Measurements from ENCODE around the gene WNT3. TPM values are rescaled to one million over a fixed set of nuclear protein-coding genes. Genes with fewer than 3 reads are reported as not detected.
A peak's percentile ranks its signal among the peaks of the same experiment; 100 is the strongest.

WNT3 gene
- total and polyA plus RNA-seq, 7 experiments from 2014 or later = 0.07 to 0.24 TPM; not detected in 5

DNA sequence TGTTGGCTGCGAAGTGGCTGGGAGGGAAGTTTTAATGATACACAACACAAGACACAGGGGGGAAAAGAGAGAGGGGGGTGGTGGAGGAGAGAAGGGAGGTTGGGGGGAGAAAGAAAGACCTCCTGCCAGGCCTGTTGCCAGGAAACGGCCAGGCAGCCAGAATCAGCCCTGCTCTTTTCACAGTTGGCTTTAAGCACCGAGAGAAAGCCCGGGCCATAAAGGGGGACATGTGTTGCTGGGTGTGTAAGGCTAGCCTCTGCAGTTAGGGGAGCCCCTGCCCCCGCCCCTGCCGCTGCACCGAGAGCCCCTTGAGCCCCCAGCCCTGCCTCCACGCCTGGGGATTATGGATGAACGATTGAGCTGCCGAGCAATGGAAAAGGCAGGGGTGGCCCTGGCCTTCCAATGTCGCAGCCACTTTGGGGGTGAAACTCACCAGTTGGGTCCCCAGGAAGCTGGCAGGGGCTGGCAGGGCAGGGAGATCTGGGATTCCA, 13.9 kb upstream of the WNT3 start:
- Mint-ChIP-seq H3K9me3 (peaks cover 0 to 2% (median 0%) of the 10 kb centered on the region in 11 donors), H3K27ac (no peak overlapping the region), H3K4me3 (no peak overlapping the region), H3K4me1 (peaks cover 0 to 5% (median 0%) of the 10 kb centered on the region in 7 donors), H3K36me3 (no peaks in the 10 kb centered on the region), H3K27me3 (peaks cover 4 to 16% (median 11%) of the 10 kb centered on the region in 5 donors)
- intact Hi-C loops (cut with micrococcal nuclease) = loop anchor here in 1 of 2 donors (10.0 kb wide), 1 partner anchor 1248 kb away; no protein-coding TSS in a partner anchor
- ATAC-seq (no peak), DNase-seq (no peak)
- Histone ChIP-seq H3K4me3 (ENCODE audit: low read length) (no peak overlapping the region), H3K27ac (ENCODE audit: low read depth, low read length) (no peak overlapping the region), H3K27me3 (ENCODE audit: control insufficient read depth in 2 of 2, insufficient read depth in 2 of 2, low read length in 2 of 2) (no peaks in the 10 kb centered on the region), H3K4me1 (ENCODE audit: control insufficient read depth in 2 of 2, insufficient read depth in 2 of 2, low read length in 2 of 2) (no peaks in the 10 kb centered on the region), H3K9me3 (ENCODE audit: control insufficient read depth in 2 of 3, low read length in 3 of 3) (no peaks in the 10 kb centered on the region), H3K36me3 (ENCODE audit: control insufficient read depth in 2 of 3, insufficient read depth in 3 of 3, low read length in 3 of 3) (no peaks in the 10 kb centered on the region)
- CTCF ChIA-PET = interaction anchor here (1.0 kb wide), 1 partner anchor 9 kb away, joined by 3 read pairs; no protein-coding TSS in a partner anchor
- POLR2A ChIA-PET = no interaction called here

DNA sequence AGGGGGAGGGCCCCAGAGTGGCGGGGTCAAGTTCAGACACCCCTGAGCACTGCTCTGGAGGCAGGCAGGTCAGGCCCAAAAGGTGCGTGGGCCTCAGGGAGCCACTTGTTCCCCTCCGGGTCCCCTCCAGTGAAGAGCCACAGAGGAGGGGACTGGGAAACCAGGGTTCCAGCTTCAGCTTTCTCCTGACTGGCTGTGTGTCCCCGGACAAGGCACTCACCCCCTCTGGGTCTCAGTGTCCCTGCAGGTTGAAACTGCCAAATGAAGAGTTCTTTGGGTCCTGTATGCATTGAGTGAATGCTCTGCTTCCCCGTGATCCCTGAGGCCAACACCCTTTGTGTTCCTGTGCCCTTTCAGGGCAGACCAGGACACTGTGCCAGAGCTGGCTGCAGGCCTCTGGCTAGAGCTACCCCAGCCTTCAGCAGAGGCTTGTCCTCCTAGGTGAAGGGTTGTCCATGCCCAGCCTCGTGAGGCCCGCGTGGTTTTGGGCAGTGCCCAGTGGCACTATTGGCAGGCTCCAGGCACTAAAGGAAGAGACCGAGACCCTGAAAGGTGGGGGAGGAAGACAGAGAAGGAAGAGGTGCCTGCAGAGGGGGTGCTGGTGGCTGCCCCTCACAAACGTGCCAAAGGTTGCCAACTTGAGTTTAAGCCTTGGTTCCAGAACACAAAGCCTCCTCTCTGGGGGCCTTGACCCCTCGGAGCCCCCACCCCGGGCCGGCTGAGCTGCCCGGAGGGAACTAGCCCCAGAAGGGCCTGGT, 13.3 kb upstream of the WNT3 start:
- H3K9me3 ChIP-seq (ENCODE audit: control insufficient read depth in 2 of 3, low read length in 3 of 3) = no peaks in the 10 kb centered on the region
- Mint-ChIP-seq H3K4me1 (peaks cover 0 to 5% (median 0%) of the 10 kb centered on the region in 7 donors), H3K4me3 (no peak overlapping the region), H3K27me3 (peaks cover 4 to 16% (median 11%) of the 10 kb centered on the region in 5 donors), H3K36me3 (no peaks in the 10 kb centered on the region), H3K27ac (no peak overlapping the region), H3K9me3 (peaks cover 0 to 2% (median 0%) of the 10 kb centered on the region in 11 donors)
- no peaks in the 10 kb centered on the region for H3K4me1 ChIP-seq (ENCODE audit: control insufficient read depth in 2 of 2, insufficient read depth in 2 of 2, low read length in 2 of 2)
- no peak for DNase-seq
- ATAC-seq = no peak
- ChIA-PET POLR2A (no interaction called here), CTCF (no interaction called here)
- no peak overlapping the region for H3K27ac ChIP-seq (ENCODE audit: low read depth, low read length)
- no peaks in the 10 kb centered on the region for H3K36me3 ChIP-seq (ENCODE audit: control insufficient read depth in 2 of 3, insufficient read depth in 3 of 3, low read length in 3 of 3)
- intact Hi-C loops (cut with micrococcal nuclease) = loop anchor here in 1 of 2 donors (10.0 kb wide), 1 partner anchor 1247 kb away; no protein-coding TSS in a partner anchor
- no peaks in the 10 kb centered on the region for H3K27me3 ChIP-seq (ENCODE audit: control insufficient read depth in 2 of 2, insufficient read depth in 2 of 2, low read length in 2 of 2)
- H3K4me3 ChIP-seq (ENCODE audit: low read length) = no peak overlapping the region

DNA sequence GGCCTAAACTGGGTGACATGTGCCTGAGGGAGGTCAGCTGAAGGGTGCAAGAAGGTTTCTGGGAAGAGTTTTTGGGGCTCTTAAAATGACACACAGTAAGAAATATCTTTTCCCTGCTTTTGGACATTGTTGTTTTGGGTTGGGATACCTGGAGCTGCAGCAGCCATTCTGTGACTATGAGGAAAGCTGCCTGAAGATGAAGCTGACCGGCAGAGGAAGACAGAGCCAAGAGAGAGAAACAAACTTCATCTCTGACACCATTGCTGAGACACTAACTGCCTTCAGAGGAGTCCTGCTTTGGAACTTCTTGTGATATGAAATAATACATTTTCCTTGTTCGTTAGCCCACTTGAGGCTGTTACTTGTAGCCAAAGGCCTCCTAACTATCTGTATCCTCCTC, 8.8 kb upstream of the WNT3 start:
- H3K4me1 ChIP-seq (ENCODE audit: control insufficient read depth in 2 of 2, insufficient read depth in 2 of 2, low read length in 2 of 2) = no peaks in the 10 kb centered on the region
- ChIA-PET POLR2A (no interaction called here), CTCF (no interaction called here)
- no peak overlapping the region for H3K27ac ChIP-seq (ENCODE audit: low read depth, low read length)
- no peaks in the 10 kb centered on the region for H3K9me3 ChIP-seq (ENCODE audit: control insufficient read depth in 2 of 3, low read length in 3 of 3)
- no peaks in the 10 kb centered on the region for H3K36me3 Mint-ChIP-seq
- H3K27me3 ChIP-seq (ENCODE audit: control insufficient read depth in 2 of 2, insufficient read depth in 2 of 2, low read length in 2 of 2) = no peaks in the 10 kb centered on the region
- ATAC-seq (no peak), DNase-seq (no peak)
- H3K4me1 Mint-ChIP-seq = peaks cover 0 to 4% (median 0%) of the 10 kb centered on the region in 7 donors
- no peaks in the 10 kb centered on the region for H3K9me3 Mint-ChIP-seq
- peaks cover 13 to 33% (median 16%) of the 10 kb centered on the region in 5 donors for H3K27me3 Mint-ChIP-seq
- no peak overlapping the region for H3K4me3 ChIP-seq (ENCODE audit: low read length)
- no peak overlapping the region for H3K4me3 Mint-ChIP-seq
- H3K27ac Mint-ChIP-seq = no peak overlapping the region
- intact Hi-C loops (cut with micrococcal nuclease) = no loop called here
- H3K36me3 ChIP-seq (ENCODE audit: control insufficient read depth in 2 of 3, insufficient read depth in 3 of 3, low read length in 3 of 3) = no peaks in the 10 kb centered on the region

DNA sequence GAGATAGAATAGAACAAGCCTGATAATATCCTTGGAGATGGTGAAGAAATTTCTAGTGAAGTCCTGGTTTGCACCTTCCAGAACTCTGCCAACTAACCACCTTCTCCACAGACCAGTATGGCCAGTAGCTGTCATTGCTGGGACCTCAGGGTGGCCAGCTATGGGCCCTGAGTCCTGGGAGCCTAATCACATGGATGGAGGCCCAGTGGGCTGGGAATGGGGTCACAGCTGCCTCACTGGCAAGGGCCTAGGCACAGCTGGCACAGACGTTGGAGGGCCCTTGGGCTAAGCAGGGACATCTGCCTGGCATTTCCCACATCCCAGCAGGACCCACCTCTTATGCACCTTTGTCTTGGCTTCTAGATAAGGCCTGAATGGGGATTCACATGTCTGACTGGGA, 7.6 kb upstream of the WNT3 start:
- Mint-ChIP-seq H3K27me3 (peaks cover 24 to 41% (median 27%) of the 10 kb centered on the region in 5 donors), H3K4me3 (no peak overlapping the region), H3K36me3 (no peaks in the 10 kb centered on the region), H3K27ac (no peak overlapping the region), H3K4me1 (peaks cover 0 to 7% (median 2%) of the 10 kb centered on the region in 7 donors), H3K9me3 (no peaks in the 10 kb centered on the region)
- ATAC-seq (no peak), DNase-seq (no peak)
- POLR2A ChIA-PET = no interaction called here
- H3K27me3 ChIP-seq (ENCODE audit: control insufficient read depth in 2 of 2, insufficient read depth in 2 of 2, low read length in 2 of 2) = no peaks in the 10 kb centered on the region
- no peaks in the 10 kb centered on the region for H3K4me1 ChIP-seq (ENCODE audit: control insufficient read depth in 2 of 2, insufficient read depth in 2 of 2, low read length in 2 of 2)
- CTCF ChIA-PET = no interaction called here
- H3K27ac ChIP-seq (ENCODE audit: low read depth, low read length) = no peak overlapping the region
- intact Hi-C loops (cut with micrococcal nuclease) = no loop called here
- H3K36me3 ChIP-seq (ENCODE audit: control insufficient read depth in 2 of 3, insufficient read depth in 3 of 3, low read length in 3 of 3) = no peaks in the 10 kb centered on the region
- H3K4me3 ChIP-seq (ENCODE audit: low read length) = no peak overlapping the region
- H3K9me3 ChIP-seq (ENCODE audit: control insufficient read depth in 2 of 3, low read length in 3 of 3) = no peaks in the 10 kb centered on the region

- H3K4me3 Mint-ChIP-seq = no peak overlapping the region
- CTCF ChIA-PET = no interaction called here
- H3K9me3 ChIP-seq (ENCODE audit: control insufficient read depth in 2 of 3, low read length in 3 of 3) = no peaks in the 10 kb centered on the region
- DNase-seq (no peak), ATAC-seq (no peak)
- H3K4me1 ChIP-seq (ENCODE audit: control insufficient read depth in 2 of 2, insufficient read depth in 2 of 2, low read length in 2 of 2) = peaks cover 8 to 16% of the 10 kb centered on the region in 2 donors
- H3K27me3 Mint-ChIP-seq = peaks cover 22 to 58% (median 44%) of the 10 kb centered on the region in 5 donors
- intact Hi-C loops (cut with micrococcal nuclease) = no loop called here
- POLR2A ChIA-PET = no interaction called here
- peaks cover 5 to 18% (median 8%) of the 10 kb centered on the region in 7 donors for H3K4me1 Mint-ChIP-seq
- H3K27me3 ChIP-seq (ENCODE audit: control insufficient read depth in 2 of 2, insufficient read depth in 2 of 2, low read length in 2 of 2) = peaks cover 0 to 12% of the 10 kb centered on the region in 2 donors
- H3K36me3 Mint-ChIP-seq = no peaks in the 10 kb centered on the region
- no peaks in the 10 kb centered on the region for H3K9me3 Mint-ChIP-seq
- H3K27ac Mint-ChIP-seq = no peak overlapping the region
- no peak overlapping the region for H3K4me3 ChIP-seq (ENCODE audit: low read length)
- no peak overlapping the region for H3K27ac ChIP-seq (ENCODE audit: low read depth, low read length)
- no peaks in the 10 kb centered on the region for H3K36me3 ChIP-seq (ENCODE audit: control insufficient read depth in 2 of 3, insufficient read depth in 3 of 3, low read length in 3 of 3)
Observed at GRCh38 chr17:46823657-46824056, 5.2 kb upstream of the WNT3 start.

- no peak for ATAC-seq
- Histone ChIP-seq H3K27ac (ENCODE audit: low read depth, low read length) (no peak overlapping the region), H3K9me3 (ENCODE audit: control insufficient read depth in 2 of 3, low read length in 3 of 3) (no peaks in the 10 kb centered on the region), H3K4me3 (ENCODE audit: low read length) (no peak overlapping the region), H3K27me3 (ENCODE audit: control insufficient read depth in 2 of 2, insufficient read depth in 2 of 2, low read length in 2 of 2) (peaks cover 3 to 19% of the 10 kb centered on the region in 2 donors), H3K36me3 (ENCODE audit: control insufficient read depth in 2 of 3, insufficient read depth in 3 of 3, low read length in 3 of 3) (no peaks in the 10 kb centered on the region), H3K4me1 (ENCODE audit: control insufficient read depth in 2 of 2, insufficient read depth in 2 of 2, low read length in 2 of 2) (peaks cover 13 to 16% of the 10 kb centered on the region in 2 donors)
- no peaks in the 10 kb centered on the region for H3K9me3 Mint-ChIP-seq
- no peak overlapping the region for H3K4me3 Mint-ChIP-seq
- no peak overlapping the region for H3K27ac Mint-ChIP-seq
- intact Hi-C loops (cut with micrococcal nuclease) = no loop called here
- ChIA-PET CTCF (no interaction called here), POLR2A (no interaction called here)
- no peaks in the 10 kb centered on the region for H3K36me3 Mint-ChIP-seq
- H3K27me3 Mint-ChIP-seq = peaks cover 22 to 66% (median 51%) of the 10 kb centered on the region in 5 donors
- peak in 2 of 9 donors; percentile 4 to 68 for DNase-seq
- H3K4me1 Mint-ChIP-seq = peaks cover 6 to 29% (median 17%) of the 10 kb centered on the region in 7 donors
Observed at GRCh38 chr17:46822388-46822921, 4.0 kb upstream of the WNT3 start.

All from naive thymus-derived CD4-positive, alpha-beta T cell (primary cell).